T-helper 22 cell (primary cell): ENCODE results near the gene SFPQ.
"Not testable (repeated sequence)": the region's sequence is repeated elsewhere in the genome, so short reads cannot be mapped to it uniquely, and the experiment has no call there.

Experiments
- DNase-seq: peaks from one replicate; pipeline ENCODE4 v3.0.0-alpha.2; 2020; ENCODE audit warnings: low read depth

SFPQ gene

DNA sequence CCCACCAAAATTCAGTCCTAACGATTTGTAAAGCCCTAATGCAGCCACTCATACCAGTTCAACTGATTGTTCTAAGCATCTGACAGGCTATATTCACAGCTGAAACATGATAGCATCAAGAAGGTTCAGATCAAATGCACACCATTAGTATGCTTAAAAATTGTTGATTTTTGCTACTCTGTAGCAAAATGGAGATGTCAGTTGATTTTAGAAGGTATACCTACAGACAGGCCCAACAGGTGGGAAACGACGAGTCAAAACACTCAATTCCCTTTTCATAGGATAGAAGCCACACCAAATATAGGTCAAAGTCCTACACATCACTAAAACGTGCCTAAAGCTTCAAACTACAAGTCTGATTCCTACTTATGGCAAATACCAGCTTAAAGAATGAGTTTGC lies 6.7 kb downstream of the SFPQ start:
- DNase-seq, result no peak

DNA sequence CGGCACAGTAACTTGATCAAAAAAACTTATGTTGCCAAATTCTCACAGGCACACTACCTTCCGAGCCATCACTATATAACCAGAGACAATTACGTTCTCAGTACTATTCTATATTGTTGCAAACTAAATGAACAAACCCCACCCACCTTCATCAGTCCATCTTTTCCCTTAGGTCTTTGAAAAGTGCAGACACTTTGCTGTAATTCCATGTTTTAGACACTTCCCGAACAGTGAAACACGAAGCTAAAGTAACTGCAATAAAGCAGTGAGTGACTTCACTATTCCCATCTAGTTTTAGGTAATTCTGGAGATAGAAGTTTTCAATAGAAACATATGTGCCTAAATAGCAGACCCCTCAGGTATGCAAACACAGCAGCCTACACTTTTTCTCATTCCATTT lies 7.7 kb downstream of the SFPQ start:
- DNase-seq, result no peak

DNA sequence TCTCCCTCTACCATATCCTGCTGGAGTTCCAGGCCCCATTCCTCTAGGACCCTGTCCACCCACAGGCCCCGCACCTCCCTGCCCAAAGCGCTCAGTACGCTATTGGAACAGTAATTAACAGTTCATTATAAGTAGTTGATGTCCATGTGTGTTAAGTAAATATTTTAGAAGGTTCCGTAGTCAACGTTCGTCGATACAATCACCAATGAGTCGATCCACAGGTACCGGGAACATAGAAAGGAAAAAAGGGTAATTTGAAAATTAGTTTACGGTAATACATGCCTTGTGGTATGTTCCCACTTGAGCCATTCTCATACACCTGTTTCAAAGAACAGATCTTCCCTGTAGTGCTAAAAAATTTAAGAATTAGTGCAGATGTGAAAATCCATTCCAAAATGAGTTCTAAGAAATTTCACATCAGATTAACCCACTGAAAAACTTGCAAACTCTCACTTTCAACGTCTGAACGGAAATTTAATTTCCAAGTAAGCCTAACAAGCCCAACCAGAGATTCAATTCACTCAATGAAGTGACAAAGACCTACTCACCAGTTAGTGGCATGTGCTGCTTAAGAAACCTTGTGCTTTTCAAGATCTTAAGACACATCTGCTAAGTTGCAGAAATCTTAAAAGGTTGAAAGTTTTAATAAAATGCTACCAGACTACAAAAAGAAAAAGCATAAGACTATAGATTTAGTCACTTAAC lies 8.3 kb downstream of the SFPQ start:
- no peak for DNase-seq

GRCh38 chr1:35181790-35182455 lies 11.0 kb downstream of the SFPQ start:
- DNase-seq, result no peak

GRCh38 chr1:35180776-35181374 lies 12.1 kb downstream of the SFPQ start:
- no peak for DNase-seq

GRCh38 chr1:35179908-35180307 lies 13.0 kb downstream of the SFPQ start:
- no peak for DNase-seq

GRCh38 chr1:35178874-35179380 lies 14.0 kb downstream of the SFPQ start:
- DNase-seq, result no peak

DNA sequence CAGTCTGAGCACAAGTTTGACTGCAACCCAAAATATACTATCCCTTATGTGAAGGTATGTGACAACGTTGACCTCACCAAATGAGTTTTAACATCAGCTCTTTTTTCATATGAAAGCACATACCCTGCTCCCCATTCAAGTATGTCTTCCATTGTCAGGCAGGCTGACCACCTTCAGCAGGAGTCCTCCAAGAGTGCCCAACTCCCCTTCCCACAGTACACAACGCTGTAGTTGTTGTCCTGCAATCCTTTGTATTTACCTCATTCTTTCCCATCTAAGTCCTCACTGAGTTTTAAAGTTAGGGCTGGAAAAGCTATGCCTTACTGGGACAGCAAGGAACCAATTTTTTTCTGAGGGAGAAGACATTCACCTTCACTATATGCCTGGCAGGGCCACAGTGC lies 14.7 kb downstream of the SFPQ start:
- DNase-seq, result no peak

GRCh38 chr1:35177237-35177786 lies 15.6 kb downstream of the SFPQ start:
- DNase-seq, result no peak

- DNase-seq, result no peak
Observed at GRCh38 chr1:35175602-35176001, 17.3 kb downstream of the SFPQ start.

- no peak for DNase-seq
Observed at GRCh38 chr1:35175098-35175576, 17.8 kb downstream of the SFPQ start.

- DNase-seq, result no peak
Observed at GRCh38 chr1:35173909-35174540, 18.9 kb downstream of the SFPQ start.

- DNase-seq, result no peak
Observed at GRCh38 chr1:35173491-35173890, 19.5 kb downstream of the SFPQ start.

- no peak for DNase-seq
Observed at GRCh38 chr1:35172022-35172421, 20.9 kb downstream of the SFPQ start.

DNA sequence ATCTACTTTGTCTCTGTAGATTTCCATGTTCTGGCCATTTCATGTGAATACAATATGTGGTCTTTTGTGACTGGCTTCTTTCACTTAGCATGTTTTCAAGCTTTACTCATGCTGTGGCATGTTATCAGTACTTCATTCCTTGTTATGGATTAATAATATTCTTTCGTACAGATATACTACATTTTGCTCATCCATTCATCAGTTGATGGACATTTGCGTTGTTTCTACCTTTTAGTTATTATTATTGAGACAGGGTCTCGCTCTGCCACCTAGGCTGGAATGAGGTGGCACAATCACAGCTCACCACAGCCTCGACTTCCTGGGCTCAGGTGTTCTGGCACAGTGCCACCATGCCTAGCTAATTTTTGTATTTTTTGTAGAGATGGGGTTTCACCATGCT lies 21.4 kb downstream of the SFPQ start:
- no peak for DNase-seq

DNA sequence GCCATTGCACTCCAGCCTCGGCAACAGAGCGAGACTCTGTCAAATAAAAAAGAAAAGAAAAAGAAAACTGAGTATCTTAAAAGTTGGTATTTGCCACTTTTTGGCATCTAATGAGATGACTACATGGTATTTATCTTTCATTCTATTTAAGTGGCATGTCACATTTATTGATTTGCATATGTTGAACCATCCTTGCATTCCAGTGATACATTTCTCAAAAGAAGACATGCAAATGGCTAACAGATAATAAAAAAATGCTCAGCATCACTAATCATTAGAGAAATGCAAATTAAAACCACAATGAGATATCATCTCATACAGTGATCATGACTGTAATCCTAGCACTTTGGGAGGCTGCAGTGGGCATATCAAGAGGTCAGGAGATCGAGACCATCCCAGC lies 28.1 kb downstream of the SFPQ start:
- DNase-seq, result no peak

DNA sequence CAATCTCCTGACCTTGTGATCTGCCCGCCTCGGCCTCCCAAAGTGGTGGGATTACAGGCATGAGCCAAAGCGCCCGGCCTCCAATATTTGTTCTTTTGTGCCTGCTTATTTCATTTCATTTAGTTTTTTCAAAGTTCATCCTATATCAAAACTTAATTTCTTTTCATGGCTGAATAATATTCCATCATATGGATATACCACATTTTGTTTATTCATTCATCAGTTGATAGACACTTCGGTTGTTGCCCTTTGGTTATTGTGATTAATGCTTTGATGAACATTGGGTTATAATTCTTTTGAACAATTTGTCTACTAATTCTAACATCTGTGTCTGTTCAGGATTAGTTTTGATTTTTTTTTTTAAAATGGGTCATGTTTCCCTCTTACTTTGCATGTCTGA lies 41.7 kb downstream of the SFPQ start:
- DNase-seq, result no peak

DNA sequence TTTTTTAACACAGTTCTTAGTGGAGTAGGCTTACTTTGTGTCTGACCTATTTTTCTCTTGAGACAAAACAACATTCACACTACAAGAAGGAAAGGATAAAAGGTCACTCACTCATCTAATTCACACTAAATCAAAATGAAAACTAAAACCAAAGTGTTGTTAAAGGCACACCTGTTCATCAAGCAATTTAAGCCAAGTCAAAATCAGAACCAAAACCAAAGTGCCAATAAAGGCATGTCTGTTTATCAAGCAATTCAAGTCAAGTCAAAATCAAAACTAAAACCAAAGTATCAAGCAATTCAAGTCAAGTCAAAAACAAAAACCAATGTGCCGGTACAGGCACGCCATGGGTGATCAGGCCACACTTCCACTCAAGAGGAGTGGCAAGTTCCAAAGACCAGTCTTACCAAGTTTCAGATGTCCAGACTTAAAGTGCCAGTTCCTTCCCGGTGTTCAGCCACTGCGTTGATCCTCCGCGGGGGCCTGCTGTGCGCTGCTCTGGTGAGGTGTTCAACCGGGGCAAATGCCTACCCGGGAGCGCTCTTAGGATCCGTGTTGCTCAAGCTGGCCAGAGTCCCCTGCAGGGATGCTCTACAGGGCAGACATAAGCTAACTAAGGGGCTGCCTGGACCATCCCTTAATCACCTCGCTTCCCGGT lies 46.9 kb downstream of the SFPQ start:
- DNase-seq, result not testable (repeated sequence)

DNA sequence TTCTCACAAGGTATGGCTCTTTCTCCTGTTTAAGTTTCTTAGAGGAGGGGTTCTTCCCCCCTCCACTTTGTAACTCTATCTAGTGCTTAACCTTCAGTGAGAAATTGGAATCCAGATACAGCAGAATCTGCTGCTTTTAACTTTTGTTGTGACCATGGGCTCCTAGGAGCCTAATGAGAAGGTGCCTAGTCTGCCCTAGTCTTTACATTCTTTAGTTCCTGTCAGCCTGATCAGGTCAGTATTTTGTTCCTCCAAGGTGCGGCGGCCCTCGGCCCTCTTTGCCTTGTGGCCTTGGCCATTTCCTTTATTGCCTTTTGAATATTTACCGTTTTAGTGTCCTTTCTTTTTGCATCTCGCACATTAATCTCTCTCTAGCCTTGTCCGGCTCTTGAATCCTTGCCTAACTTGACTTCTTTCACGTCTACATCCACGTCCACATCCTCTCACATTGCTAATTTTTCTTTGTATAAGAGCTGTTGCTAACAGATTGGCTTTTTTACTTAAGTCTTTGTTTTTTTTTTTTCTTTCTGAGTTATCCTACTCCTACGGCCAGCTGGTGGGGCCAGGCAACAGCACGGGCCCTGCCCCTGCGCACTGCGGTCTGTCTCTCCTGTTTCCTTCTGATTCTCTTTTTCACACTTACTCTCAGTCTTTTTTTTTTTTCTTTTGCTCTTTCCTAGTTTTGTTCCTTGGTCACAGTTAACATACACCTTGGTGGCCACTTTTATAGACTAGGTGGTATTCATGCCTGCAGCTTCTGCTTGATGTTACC lies 49.0 kb downstream of the SFPQ start:
- DNase-seq, result no peak

DNA sequence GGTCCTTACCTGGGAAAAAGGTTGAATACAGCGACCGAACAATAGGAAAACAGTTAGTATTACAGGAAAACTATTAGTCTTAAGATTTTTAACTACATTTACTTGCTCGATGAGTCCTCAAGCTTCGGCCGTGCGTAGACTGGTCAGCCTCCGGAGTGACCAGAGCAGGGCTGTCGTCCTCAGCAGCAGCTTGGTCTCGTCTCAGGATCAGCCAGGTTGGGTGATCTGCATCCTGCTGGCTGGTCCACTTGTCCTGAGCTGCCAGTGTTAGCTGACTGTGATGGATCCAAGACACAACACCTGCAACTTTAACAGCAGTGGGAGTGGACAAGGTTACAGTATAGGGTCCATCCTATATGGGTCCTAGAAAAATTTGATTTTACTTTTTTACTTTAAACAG lies 50.2 kb downstream of the SFPQ start:
- DNase-seq, result not testable (repeated sequence)

- DNase-seq, result not testable (repeated sequence)
Observed at GRCh38 chr1:35142294-35142693, 50.7 kb downstream of the SFPQ start.
